HepG2 (cell line): ENCODE measurements around the gene COX6B1. TPM values are rescaled to one million over a fixed set of nuclear protein-coding genes. Genes with fewer than 3 reads are reported as not detected.

Experiments
- GABPB1 ChIP-seq: IDR thresholded peaks from 2 replicates; pipeline ENCODE4 v1.6.1; 2016; ENCODE audit warnings: mild to moderate bottlenecking, missing genetic modification reagents, moderate library complexity, missing compliant biosample characterization
- HDAC1 ChIP-seq: sonication (generic); formaldehyde crosslinking; IDR thresholded peaks from 2 replicates; pipeline ENCODE4 v1.5.1; 2020; ENCODE audit warnings: mild to moderate bottlenecking, missing genetic modification reagents
- KMT2A ChIP-seq: sonication (generic); formaldehyde crosslinking; IDR thresholded peaks from 2 replicates; pipeline ENCODE4 v1.4.0; 2020; ENCODE audit warnings: missing genetic modification reagents
- POLR2AphosphoS5 ChIP-seq: IDR thresholded peaks from 2 replicates; pipeline ENCODE4 v1.6.1; 2012; ENCODE audit warnings: low read depth, low read length
- RCOR2 ChIP-seq: IDR thresholded peaks from 2 replicates; pipeline ENCODE4 v1.6.1; 2016; ENCODE audit warnings: missing biosample characterization, missing genetic modification reagents
- TBX2 ChIP-seq: sonication (generic); formaldehyde crosslinking; IDR thresholded peaks from 2 replicates; pipeline ENCODE4 v1.5.0; 2020; ENCODE audit warnings: missing genetic modification reagents, mild to moderate bottlenecking, borderline replicate concordance
- TIGD3 ChIP-seq: sonication (generic); formaldehyde crosslinking; IDR thresholded peaks from 2 replicates; pipeline ENCODE4 v1.5.1; 2020; ENCODE audit warnings: mild to moderate bottlenecking, missing genetic modification reagents, borderline replicate concordance
- TRAFD1 ChIP-seq: sonication (generic); formaldehyde crosslinking; IDR thresholded peaks from 2 replicates; pipeline ENCODE4 v1.5.1; 2020; ENCODE audit warnings: missing genetic modification reagents, mild to moderate bottlenecking, borderline replicate concordance
- ZNF207 ChIP-seq: fragments of 450-650 bp; IDR thresholded peaks from 2 replicates; pipeline ENCODE4 v1.6.1; 2016; ENCODE audit warnings: antibody characterized with exemption, borderline replicate concordance
- ZNF331 ChIP-seq: sonication (generic); formaldehyde crosslinking; IDR thresholded peaks from 2 replicates; pipeline ENCODE4 v1.4.0; 2020; ENCODE audit warnings: missing genetic modification reagents
- ZNF558 ChIP-seq: sonication (generic); formaldehyde crosslinking; IDR thresholded peaks from 2 replicates; pipeline ENCODE4 v1.9.0; 2022; ENCODE audit warnings: mild to moderate bottlenecking, missing genetic modification reagents, borderline replicate concordance
- ZNF597 ChIP-seq: sonication (generic); formaldehyde crosslinking; IDR thresholded peaks from 2 replicates; pipeline ENCODE4 v1.5.0; 2020; ENCODE audit warnings: missing genetic modification reagents
- ZNF687 ChIP-seq: sonication (generic); formaldehyde crosslinking; IDR thresholded peaks from 2 replicates; pipeline ENCODE4 v1.5.1; 2020; ENCODE audit warnings: mild to moderate bottlenecking, missing genetic modification reagents, moderate library complexity
- ZNF770 ChIP-seq: sonication (generic); formaldehyde crosslinking; IDR thresholded peaks from 2 replicates; pipeline ENCODE4 v1.5.0; 2020; ENCODE audit warnings: mild to moderate bottlenecking, missing genetic modification reagents
- ZNF800 ChIP-seq: sonication (generic); formaldehyde crosslinking; IDR thresholded peaks from 2 replicates; pipeline ENCODE4 v1.4.0; 2020; ENCODE audit warnings: missing genetic modification reagents
- polyA plus RNA-seq, 8 experiments: library from polyadenylated mRNA; depleted of rRNA in 3 of 8; stranded (reverse) in 7 of 8; unstranded in 1 of 8; fragments of >200 nt; fragmentation: Illumina TruSeq in 4 of 8; extraction: Trizol in 4 of 8; gene quantifications; 2 replicates each; pipeline versions ENCODE4 v1.2.1 to v1.2.3, GENCODE V29; 2011 to 2016; ENCODE audit warnings: low read depth in 4 of 8, missing spikeins in 1 of 8, mixed read lengths in 1 of 8; ENCODE audit not compliant: insufficient read depth in 1 of 8
- total RNA-seq, 5 experiments: library from RNA; depleted of rRNA; stranded (reverse); fragments of >200 nt; fragmentation: Illumina TruSeq; extraction: Trizol; gene quantifications; 2 replicates each; pipeline ENCODE4 v1.2.3, GENCODE V29; 2016; ENCODE audit warnings: low read depth in 1 of 5

Gene COX6B1
- total and polyA plus RNA-seq, 2 of the 13 experiments (the other 11 are each of a cell fraction or from before 2014, with no cell fraction given), result 481 to 487 TPM

- TF ChIP-seq ZNF687, result peak; percentile 85
- TF ChIP-seq ZNF207, result no peak
- TF ChIP-seq GABPB1 (CRISPR knock-in tag), result peak; percentile 56
- TF ChIP-seq POLR2AphosphoS5, result 0 out of 2 replicates have a peak, but pooled peaks have one; percentile 20
- no peak for TF ChIP-seq ZNF558 (CRISPR knock-in tag)
- 0 out of 2 replicates have a peak, but pooled peaks have one; percentile 10 for TF ChIP-seq TBX2 (CRISPR knock-in tag)
- no peak for TF ChIP-seq KMT2A
- no peak for TF ChIP-seq RCOR2 (CRISPR knock-in tag)
- no peak; the same call in 1 of the 2 replicates for TF ChIP-seq ZNF331
- TF ChIP-seq ZNF770 (CRISPR knock-in tag), result no peak; the same call in 1 of the 2 replicates
- TF ChIP-seq ZNF597, result no peak
- TF ChIP-seq ZNF800, result no peak; the same call in 1 of the 2 replicates
- TF ChIP-seq TRAFD1 (CRISPR knock-in tag), result no peak
- peak; percentile 69 for TF ChIP-seq HDAC1
- TF ChIP-seq TIGD3 (CRISPR knock-in tag), result 0 out of 2 replicates have a peak, but pooled peaks have one; percentile 39
These were observed 3.7 kb upstream of the COX6B1 start (continued) for GRCh38 chr19:35644206-35644986.
